Subcutaneous adipose tissue (tissue), 4 donors: ENCODE data around the gene NMNAT3. TPM values are rescaled to one million over a fixed set of nuclear protein-coding genes. Genes with fewer than 3 reads are reported as not detected.

Experiments used
- total RNA-seq, 4 donors: library from RNA; depleted of rRNA; stranded (reverse); fragments of >200 nt; gene quantifications; one replicate each; pipeline ENCODE4 v1.1.0, GENCODE V29; 2016
- TF ChIP-seq, protein P1 (sequence below): fragments of 450-650 bp; IDR thresholded peaks from one replicate; pipeline ENCODE4 v1.5.1; 2016; ENCODE audit warnings: low read depth, mild to moderate bottlenecking, control low read depth, antibody characterized with exemption, moderate library complexity

Gene NMNAT3
- total RNA-seq, 4 donors from 2014 or later: 7.8 to 13.4 (median 9.1) TPM

DNA sequence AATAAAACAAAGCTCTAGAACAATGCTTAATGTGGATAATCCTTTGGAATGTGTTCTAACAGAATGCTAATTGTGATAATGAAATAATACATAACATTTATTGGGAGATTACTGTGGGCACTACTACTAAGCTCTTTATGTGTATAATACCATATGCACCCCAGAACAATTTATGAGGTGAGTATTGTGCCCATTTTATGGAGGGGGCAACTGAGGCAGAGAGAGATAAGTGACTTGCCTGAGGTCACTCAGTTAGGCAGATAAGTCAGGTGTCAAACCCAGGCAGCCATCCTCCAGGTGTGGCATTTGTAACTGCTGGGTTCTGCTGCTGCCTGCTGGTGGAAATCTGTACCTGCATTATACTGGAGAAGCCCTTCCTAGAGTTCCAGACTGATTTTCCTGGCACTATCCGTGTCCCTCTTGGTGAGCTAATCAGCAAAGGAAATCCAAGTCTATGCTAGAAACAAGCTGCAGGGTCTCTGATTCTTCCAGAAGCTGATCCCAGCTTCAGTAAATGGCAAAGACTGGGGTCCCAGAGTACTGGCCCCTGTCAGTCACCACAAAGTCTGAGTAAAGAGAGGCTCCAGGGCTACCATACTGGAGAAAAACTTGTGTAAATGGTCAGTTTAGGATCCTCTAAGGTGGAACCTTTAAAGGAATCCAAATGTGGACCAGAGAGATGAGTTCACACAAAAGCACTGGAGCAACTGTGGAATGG, 115.7 kb downstream of the NMNAT3 start:
- TF ChIP-seq, protein P1, sequence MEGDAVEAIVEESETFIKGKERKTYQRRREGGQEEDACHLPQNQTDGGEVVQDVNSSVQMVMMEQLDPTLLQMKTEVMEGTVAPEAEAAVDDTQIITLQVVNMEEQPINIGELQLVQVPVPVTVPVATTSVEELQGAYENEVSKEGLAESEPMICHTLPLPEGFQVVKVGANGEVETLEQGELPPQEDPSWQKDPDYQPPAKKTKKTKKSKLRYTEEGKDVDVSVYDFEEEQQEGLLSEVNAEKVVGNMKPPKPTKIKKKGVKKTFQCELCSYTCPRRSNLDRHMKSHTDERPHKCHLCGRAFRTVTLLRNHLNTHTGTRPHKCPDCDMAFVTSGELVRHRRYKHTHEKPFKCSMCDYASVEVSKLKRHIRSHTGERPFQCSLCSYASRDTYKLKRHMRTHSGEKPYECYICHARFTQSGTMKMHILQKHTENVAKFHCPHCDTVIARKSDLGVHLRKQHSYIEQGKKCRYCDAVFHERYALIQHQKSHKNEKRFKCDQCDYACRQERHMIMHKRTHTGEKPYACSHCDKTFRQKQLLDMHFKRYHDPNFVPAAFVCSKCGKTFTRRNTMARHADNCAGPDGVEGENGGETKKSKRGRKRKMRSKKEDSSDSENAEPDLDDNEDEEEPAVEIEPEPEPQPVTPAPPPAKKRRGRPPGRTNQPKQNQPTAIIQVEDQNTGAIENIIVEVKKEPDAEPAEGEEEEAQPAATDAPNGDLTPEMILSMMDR: no peak

DNA sequence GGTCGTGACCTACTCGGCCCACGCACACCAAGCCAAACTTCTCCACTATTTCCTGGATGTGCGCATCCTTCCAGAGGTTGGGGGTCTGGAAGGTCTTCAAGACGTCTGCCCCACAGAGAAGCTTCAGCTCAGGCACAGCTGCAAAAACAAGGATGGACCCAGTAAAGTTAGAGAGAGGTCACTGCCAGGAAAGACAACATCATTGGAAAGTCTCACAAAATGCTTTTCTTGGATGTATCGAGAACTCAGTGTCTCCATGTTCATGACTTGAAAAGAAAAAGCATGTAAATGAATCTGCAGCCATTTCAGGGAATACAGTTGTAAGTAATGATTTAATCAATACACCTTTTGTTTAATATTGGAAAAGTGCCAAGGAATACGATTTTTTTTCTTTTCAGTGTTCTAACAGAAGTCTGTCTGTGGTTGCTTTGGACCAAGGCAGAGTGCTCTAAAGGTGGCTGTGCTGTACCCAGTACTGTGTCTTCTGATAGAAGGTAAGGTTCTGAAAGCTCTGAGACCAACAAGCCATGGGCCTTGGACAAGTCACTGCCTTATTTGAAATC, 116.4 kb downstream of the NMNAT3 start:
- TF ChIP-seq, protein P1: no peak

DNA sequence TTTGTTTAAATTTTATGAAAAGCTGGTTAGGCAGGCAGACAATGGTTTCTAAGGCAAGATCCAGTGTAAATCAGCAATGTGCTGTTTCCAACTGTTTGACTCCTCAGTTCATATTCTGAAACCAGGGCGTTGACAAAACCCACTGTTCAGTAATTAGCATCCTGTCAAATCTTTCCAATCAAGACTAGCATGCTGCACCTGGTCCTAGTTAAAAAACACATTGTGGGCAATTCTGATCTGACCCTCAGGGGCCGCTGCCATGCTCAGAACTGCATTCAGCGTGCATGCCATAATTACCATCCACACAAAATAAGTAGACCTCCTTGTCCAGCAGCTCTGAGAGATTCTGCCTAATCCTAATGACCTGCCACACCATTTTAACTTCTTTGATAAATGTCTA, 117.4 kb downstream of the NMNAT3 start:
- TF ChIP-seq, protein P1: no peak

DNA sequence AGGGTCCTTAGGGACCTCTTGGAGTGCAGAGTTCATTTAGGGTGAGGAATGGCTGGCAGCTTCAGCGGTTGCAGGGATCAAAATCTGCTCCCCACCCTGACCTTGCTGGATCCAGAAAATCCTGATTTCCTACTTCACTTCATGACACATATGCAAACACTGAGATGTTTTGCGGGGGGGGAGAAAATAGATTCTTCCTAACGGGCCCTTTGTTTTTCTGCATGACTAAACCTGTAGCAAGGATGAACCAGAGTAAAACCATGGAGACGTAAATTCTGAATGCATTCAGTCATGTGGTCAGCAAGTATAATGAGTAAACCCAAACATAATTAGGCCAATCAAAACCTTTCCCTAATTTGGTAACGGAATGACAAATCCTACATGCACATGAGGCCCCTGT, 118.2 kb downstream of the NMNAT3 start:
- TF ChIP-seq, protein P1: no peak

DNA sequence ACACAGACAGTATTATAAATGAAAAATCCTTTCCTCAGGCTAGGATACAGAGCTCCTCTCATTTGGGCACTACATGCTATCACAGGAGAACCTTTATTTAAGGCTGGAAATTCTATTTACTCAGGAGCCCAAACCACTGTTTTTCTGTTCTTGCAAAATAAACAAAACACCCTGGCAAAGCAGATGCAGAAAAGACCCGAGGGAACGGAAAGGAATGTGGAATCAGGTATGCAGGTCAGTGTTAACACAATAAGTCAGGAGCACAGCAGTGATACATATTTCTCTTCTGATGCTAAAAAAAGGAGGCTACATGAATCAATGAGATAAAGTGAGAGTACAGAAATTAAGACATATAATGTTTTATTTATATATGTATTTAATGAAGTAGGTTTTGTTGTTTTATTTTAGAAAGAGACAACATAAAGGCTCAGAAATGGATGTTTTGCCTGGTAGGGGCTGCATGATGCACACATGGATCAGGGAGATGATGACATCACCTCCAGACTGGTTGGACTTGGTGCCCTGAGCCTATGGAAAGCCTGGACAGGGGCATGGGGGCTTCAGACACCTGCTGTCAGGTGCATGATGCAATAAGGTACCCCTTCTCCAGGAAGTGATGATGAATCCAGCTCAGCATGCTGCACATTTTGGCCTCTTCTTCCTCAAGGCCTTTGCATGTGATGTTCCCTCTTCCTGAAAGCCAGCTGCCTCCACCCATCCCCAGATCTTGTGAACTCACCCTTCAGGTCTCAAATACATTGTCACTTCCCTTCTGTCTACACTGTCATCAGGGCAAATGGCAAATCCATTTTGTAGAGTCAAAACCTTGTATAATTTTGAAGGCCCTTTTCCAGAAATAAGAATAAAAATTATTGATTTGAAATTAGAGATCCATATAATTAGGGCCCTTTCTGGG, 119.2 kb downstream of the NMNAT3 start:
- TF ChIP-seq, protein P1: no peak

DNA sequence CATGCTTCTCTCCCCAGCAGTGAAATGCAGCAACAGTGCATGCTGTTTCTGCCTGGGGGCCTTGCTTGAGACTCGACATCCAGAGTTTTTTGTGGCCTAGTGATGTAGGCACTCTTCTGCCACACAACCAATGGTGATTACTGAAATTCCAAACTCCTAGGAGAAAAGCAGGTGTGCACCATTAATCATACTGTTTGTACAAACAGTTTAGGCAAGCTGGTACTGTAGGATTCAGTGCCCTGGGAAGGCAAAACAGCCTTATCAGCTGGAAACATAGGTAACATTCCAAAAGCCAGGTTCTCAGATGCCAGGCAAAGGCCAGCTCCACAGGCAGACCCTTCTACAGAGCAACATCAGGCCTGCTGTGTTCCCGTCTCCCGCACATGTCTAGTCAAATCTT, 120.7 kb downstream of the NMNAT3 start:
- TF ChIP-seq, protein P1: no peak

DNA sequence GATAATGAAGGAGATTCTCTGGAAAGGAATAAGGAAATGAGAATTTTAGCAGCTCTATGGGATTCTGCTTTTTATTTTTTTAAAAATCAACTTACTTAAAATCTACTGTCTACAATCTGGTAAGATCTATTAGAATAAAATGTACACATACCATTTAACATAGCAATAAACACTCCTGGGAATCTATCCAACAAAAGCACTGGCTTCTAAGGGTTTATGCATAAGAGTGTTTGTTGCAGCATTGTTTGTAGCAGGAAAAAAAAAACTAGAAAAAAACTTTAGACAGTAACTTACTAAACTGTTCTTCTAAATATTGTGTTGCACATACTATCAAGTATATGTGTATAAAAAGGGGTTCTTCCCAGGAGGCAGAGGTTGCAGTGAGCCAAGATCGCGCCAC, 122.5 kb downstream of the NMNAT3 start:
- TF ChIP-seq, protein P1: no peak
